Loucy (cell line): Measurements from ENCODE around the gene TICRR.

Source experiments
- EZH2phosphoT487 ChIP-seq: fragments of 200-600 bp; IDR thresholded peaks from 2 replicates; pipeline ENCODE4 v1.6.1; 2018; ENCODE audit warnings: antibody characterized with exemption, mild to moderate bottlenecking, moderate library complexity, borderline replicate concordance
- TF ChIP-seq, protein P1 (sequence below): fragments of 200-600 bp; sonication (generic); conservative IDR thresholded peaks from 2 replicates; pipeline ENCODE4 v1.5.1; 2014; ENCODE audit warnings: mild to moderate bottlenecking, antibody characterized with exemption, low read length

DNA sequence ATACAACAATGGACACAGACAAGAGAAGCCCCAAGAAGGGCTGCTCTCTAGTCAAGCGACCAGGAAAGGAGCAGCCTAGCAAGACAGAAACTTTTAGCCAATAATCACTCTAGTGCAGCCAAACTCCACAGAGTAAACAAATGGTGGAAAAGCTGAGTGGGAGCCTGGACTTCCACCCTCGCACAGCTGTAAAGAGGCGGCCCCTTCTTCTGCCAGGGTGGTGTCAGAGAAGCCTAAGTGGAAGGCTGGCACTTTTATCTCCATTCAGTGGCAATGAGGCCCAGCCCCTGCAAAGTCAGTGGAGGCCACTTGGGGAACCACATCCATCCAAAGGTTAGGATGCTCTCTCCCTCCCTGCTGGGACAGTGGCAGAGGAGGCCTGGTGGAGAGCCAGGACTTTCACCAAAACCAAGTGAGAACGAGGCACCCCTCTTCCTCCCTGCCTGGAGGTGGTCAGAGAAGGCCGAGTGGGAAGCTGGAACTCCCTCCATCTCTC is 15.5 kb upstream of the TICRR start:
- TF ChIP-seq, protein P1, sequence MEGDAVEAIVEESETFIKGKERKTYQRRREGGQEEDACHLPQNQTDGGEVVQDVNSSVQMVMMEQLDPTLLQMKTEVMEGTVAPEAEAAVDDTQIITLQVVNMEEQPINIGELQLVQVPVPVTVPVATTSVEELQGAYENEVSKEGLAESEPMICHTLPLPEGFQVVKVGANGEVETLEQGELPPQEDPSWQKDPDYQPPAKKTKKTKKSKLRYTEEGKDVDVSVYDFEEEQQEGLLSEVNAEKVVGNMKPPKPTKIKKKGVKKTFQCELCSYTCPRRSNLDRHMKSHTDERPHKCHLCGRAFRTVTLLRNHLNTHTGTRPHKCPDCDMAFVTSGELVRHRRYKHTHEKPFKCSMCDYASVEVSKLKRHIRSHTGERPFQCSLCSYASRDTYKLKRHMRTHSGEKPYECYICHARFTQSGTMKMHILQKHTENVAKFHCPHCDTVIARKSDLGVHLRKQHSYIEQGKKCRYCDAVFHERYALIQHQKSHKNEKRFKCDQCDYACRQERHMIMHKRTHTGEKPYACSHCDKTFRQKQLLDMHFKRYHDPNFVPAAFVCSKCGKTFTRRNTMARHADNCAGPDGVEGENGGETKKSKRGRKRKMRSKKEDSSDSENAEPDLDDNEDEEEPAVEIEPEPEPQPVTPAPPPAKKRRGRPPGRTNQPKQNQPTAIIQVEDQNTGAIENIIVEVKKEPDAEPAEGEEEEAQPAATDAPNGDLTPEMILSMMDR: no peak
- no peak for TF ChIP-seq EZH2phosphoT487
